Stimulated activated CD4-positive, alpha-beta T cell treated with anti-CD3 and anti-CD28 coated beads, Interleukin-2, amount 100 ng/mL, for 4 hours (primary cell): ENCODE data around the gene UBE2M.
"Not testable (repeated sequence)": the region's sequence is repeated elsewhere in the genome, so short reads cannot be mapped to it uniquely, and the experiment has no call there.

Source experiments
- DNase-seq: peaks from one replicate; pipeline ENCODE4 v3.0.0-alpha.2; 2020; ENCODE audit warnings: low read depth

The UBE2M gene

GRCh38 chr19:58511353-58512208, 46.8 kb downstream of the UBE2M start, which contains the start of gene SLC27A5:
Gene SLC27A5, minus strand, starts transcription at chr19:58511992. Its CDS starts 37 bp downstream, at chr19:58511955.
- no peak for DNase-seq

- DNase-seq, result no peak
Measured at GRCh38 chr19:58510084-58510862, 48.1 kb downstream of the UBE2M start.

GRCh38 chr19:58509731-58510083, 48.7 kb downstream of the UBE2M start:
- no peak for DNase-seq

GRCh38 chr19:58507602-58508223, 50.7 kb downstream of the UBE2M start:
- not testable (repeated sequence) for DNase-seq
